HG03558 (cell line): Measurements from ENCODE around the gene TSPEAR.

Source experiments
- ATAC-seq: cut with Tn5 transposase; IDR thresholded peaks from one replicate; pipeline ENCODE4 v1.9.1; 2021; ENCODE audit warnings: moderate number of reproducible peaks; ENCODE audit not compliant: unreplicated experiment; ENCODE audit errors: extremely low read depth

TSPEAR gene

DNA sequence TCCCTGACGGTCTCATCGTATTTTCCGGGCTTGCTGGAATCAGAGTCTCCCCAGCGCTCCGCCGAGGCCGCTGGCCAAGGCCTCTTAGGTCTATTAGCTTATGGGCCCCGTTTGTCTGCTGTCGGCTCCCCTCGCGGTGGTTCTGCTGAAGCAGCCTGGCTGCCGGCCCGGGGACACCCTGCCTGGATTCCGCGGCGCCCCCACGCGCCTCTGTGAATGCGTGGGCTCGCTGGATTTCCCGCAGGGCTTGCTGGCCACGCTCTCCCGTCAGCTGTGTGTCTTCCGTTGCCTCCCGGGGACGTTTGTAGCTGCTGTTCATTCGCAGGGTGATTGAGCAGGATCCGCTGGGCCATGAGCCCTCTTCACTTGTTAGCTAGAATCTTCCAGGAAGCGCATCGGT is 247.6 kb downstream of the TSPEAR start:
- ATAC-seq: no peak

- no peak for ATAC-seq
Observed at GRCh38 chr21:44462834-44463200, 248.6 kb downstream of the TSPEAR start.

DNA sequence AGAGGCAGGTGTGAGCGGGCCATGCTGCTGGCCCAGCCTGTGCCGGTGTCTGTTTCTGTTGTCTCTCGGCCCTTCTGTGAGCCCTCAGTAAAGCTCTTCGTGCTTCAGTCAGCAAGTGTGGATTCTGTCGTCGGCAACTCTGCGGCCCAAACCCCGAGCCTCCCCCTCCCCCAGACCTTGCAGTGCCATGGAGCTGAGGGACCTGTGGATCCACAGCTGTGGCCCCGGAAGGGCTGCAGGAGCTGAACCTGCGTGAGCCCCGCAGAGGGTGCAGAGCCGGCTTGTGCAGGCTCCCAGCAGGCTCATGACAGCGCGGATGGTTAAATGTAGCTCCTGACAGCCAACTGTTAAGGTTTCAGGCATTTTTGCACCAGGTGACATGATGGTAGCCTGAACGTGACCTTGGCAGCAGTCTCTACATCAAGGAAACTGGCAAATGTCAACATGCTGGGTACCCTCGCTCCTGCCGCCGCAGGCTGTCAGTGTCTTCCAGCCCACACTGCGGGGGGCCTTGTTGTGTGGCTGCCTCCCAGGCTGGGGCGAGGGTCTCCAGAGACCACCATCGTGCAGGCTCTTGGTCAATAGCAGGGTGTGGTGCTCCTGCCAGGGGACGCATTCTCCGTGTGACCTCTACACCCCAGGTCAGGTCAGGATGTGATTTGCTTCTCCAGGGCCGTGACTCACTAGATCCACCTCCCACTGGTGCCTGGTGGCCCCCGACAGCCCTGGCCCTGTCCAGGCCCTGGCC is 249.1 kb downstream of the TSPEAR start:
- no peak for ATAC-seq

- ATAC-seq: no peak
Observed at GRCh38 chr21:44461464-44462001, 249.8 kb downstream of the TSPEAR start.

DNA sequence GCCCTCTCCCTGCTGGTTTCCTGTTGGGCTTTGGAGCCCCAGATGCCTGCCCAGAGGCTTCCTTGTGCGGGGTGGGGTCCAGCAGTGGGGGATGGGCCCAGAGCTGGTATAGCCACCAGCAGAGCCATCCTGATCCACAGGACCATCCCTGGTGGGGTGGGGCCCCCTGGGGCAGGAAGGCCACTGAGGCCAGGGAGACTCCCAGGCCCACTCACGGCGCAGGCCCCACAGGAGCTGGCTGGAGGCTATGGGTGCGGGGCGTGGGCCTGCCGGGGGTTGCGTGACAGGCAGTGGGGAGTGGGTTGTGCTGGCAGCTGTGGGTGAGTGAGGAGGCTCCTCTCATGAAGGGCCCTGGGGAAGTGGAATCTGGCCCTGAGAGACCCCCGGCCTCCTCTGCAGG is 250.4 kb downstream of the TSPEAR start:
- no peak for ATAC-seq

DNA sequence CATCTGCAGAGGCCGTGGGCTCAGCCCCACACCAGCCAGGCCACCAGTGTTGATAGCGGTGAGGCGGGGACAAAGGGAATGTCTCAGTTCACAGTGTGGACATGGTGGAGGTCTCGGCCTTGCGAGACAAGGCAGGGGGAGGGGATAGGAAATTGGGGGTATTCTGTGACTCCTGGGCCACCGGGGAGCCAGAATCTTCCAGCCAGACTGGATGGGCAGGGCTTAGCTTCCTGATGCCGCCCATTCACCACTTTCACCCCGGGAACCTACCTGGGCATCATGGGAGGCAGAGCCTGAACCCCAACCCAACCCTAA is 251.0 kb downstream of the TSPEAR start:
- ATAC-seq: no peak

DNA sequence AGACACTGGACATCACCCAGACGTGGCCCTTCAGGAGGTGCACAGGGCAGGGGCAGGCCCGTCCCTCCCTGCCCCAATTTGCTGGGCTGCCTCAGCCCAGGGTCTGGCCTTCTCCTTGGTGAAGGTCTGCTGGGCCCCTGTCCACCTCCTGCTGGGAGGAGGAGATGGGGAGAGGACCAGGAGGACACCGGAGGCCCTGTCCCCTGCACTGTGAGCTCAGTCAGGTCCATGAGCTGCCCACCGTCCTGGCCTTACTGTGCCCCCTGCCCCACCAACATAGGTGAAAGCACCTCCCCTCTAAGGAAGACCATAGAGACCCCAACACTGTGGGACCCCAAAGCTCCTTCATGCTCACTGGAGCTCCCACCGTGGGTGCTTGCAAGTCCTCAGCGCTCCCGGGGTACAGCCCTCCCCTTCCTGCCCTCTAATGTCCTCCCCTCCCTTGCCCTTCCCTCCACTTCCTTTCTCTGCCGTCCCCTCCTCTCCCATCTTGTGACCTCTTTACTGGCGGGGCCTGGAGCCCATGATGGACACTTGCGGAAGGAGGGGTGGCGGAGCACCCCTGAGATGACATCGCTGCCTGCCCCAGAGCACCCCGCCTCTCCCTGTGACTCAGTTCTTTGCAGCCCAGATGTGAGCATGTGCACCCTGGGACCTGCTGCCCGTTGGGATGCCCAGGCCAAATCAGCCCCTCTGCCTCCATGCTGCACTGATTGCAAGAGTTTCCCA is 251.5 kb downstream of the TSPEAR start:
- no peak for ATAC-seq

DNA sequence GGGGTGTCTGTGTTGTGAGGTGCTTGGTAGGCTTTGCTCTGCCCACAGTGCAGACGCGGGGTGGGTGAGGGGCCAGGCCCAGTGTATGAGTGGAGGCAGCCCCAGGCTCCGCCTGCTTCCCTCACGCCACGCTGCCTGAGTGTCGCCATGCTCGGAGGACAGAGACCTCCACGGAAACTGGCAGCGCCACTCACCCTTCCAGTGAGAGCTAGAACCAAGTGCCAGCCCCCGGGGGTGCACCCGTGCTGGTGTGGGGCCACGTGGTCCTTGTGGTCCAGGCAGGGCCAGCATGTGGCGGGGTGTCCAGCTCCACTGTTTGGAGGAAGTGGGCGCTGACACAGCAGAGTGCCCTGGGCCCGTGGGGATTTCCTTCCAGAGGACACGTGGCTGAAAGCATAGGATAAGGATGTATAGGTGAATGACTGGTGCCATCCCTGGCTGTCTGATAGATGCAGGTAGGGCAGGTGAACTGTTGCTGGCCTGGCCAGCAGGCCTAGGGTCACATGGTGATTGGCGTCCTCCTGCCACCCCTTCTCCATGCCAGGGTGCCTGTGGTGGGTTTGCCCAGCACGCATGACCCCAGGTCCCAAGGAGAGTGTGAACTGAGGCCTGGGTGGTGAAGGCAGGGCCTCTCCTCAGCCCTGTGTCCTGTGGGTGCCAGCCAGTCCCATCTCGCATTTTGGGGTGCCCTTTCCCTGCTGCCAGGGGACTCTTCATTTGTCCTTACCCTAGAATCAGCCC is 252.2 kb downstream of the TSPEAR start:
- no peak for ATAC-seq

DNA sequence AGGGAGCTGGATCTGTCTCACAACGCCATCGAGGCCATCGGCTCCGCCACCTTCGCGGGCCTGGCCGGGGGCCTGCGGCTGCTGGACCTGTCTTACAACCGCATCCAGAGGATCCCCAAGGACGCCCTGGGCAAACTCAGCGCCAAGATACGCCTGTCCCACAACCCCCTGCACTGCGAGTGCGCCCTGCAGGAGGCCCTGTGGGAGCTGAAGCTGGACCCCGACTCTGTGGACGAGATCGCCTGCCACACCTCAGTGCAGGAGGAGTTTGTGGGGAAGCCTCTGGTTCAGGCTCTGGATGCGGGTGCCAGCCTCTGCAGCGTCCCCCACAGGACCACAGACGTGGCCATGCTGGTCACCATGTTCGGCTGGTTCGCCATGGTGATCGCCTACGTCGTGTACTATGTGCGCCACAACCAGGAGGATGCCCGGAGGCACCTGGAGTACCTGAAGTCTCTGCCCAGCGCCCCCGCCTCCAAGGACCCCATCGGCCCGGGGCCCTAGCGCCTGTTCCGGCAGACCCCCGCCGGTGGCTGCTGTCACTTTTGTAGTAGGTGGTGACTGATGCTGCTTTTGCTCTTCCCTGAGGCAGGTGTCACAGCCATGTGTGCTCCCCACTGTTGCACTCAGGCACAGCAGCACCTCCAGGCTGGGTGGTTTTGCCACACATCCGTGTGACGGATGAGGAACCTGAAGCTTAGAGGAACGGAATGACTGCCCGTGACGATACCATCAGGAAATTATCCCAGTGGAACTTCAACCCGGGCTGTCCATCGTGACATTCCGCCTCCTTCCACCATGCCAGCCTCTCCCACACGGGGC is 254.2 kb downstream of the TSPEAR start:
- no peak for ATAC-seq

GRCh38 chr21:44456214-44456914 is 255.0 kb downstream of the TSPEAR start:
- no peak for ATAC-seq

DNA sequence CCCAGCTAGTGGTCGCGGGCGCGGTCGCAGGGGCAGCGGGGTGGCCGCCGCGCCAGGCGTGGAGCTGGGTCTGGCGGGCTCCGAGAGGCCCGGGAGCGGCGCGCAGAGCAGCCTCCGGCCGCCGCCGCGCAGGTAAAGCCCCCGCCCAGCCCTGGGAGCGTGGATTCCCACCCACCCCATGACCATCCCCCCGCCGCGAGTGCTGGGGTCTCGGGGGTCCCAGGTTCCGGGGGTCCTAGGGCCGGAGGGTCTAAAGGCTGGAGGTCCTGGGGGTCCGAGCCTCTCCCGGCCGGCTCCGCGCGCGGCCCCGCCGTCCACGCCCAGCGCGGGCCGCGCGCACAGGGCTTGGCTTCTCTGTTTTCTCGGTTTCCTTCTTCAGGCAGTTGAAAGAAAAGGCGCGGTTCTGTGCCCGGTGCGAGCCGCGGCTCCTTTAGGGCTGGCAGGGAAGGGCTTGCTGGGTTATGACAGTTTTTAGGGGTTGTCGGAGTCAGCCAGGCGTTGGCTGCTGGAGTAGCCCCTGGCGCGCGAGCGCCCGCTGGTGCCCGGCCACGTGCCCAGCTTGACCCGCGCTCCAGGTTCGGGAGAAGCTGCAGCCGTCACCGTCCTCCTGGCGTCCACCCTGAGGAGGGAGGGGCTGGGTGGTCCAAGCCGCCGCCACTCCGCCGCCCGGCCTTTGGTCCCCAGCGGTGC is 255.7 kb downstream of the TSPEAR start:
- ATAC-seq: no peak

GRCh38 chr21:44454747-44455523 is 256.4 kb downstream of the TSPEAR start, which contains the start of gene LRRC3:
Gene LRRC3, plus strand, starts transcription at chr21:44455510. Its CDS starts 1,135 bp downstream, at chr21:44456645.
- no peak for ATAC-seq

- ATAC-seq: no peak
Observed at GRCh38 chr21:44454058-44454457, 257.3 kb downstream of the TSPEAR start.

DNA sequence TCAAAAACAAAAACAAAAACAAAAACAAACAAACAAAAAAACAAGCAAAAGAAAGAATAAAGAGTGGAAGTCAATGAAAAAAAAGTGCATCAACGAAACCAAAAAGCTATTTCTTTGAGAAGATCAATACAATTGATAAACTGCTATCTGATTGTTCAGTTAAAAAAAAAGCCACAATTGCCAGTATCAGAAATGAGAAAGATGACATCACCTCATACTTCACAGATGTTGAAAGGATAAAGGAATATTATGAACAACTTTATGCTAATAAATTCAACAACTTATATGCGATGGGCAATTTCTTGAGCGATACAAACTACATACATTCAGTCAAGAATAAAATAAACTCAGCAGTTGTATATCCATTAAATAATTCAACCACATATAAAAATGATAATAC is 258.3 kb downstream of the TSPEAR start:
- no peak for ATAC-seq

GRCh38 chr21:44450999-44451398 is 260.4 kb downstream of the TSPEAR start:
- ATAC-seq: no peak

DNA sequence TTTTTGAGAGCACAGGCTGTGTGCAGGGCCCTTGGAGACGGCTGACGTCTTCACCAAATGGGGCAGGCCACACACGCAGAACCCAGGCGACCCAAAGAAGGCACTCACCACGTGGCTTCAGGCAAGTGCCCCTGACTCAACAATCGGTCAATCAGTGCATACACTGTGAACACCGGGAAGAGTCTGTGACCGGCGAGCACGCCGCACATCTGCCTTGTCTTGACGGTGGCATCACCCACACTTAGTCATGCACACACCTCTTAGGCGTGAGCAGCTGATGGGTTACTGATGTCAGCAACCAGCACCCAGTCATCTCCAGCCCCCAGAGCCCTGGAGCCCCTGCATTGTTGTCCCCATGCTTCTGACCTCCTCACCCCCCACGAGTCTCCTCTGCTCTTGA is 261.0 kb downstream of the TSPEAR start:
- no peak for ATAC-seq

- ATAC-seq: no peak
Observed at GRCh38 chr21:44449473-44450363, 261.7 kb downstream of the TSPEAR start.
